OCI-M1 (cell line): ENCODE results near the gene DENND6B.

Source experiments
- DNase-seq: peaks from one replicate; lab custom pipeline; 2025; lab: John Stamatoyannopoulos, UW

DENND6B gene

GRCh38 chr22:50273352-50273751 lies 53.5 kb downstream of the DENND6B start:
- peak; percentile 39 for DNase-seq

GRCh38 chr22:50272044-50272802 lies 54.6 kb downstream of the DENND6B start:
- DNase-seq, result no peak

GRCh38 chr22:50271519-50271970 lies 55.3 kb downstream of the DENND6B start:
- peak; percentile 82 for DNase-seq

GRCh38 chr22:50270666-50271394 lies 56.0 kb downstream of the DENND6B start:
- peak; percentile 75 for DNase-seq

GRCh38 chr22:50269970-50270665 lies 56.7 kb downstream of the DENND6B start, which contains the start of gene MAPK11:
MAPK11 (minus strand) TSS chr22:50270380; CDS start chr22:50270292, 88 bp downstream.
- peak; percentile 37 for DNase-seq

- DNase-seq, result peak; percentile 54
Measured at GRCh38 chr22:50269573-50269969, 57.2 kb downstream of the DENND6B start.

- DNase-seq, result no peak
Measured at GRCh38 chr22:50268655-50269113, 58.1 kb downstream of the DENND6B start.

- DNase-seq, result no peak
Measured at GRCh38 chr22:50267591-50268390, 59.0 kb downstream of the DENND6B start.

- DNase-seq, result no peak
Measured at GRCh38 chr22:50266994-50267393, 59.8 kb downstream of the DENND6B start.

- no peak for DNase-seq
Measured at GRCh38 chr22:50264946-50265669, 61.7 kb downstream of the DENND6B start.

- no peak for DNase-seq
Measured at GRCh38 chr22:50264104-50264745, 62.6 kb downstream of the DENND6B start.

GRCh38 chr22:50262973-50263617 lies 63.7 kb downstream of the DENND6B start:
- no peak for DNase-seq

GRCh38 chr22:50262460-50262911 lies 64.3 kb downstream of the DENND6B start:
- DNase-seq, result no peak

- peak; percentile 49 for DNase-seq
Measured at GRCh38 chr22:50261615-50262459, 65.0 kb downstream of the DENND6B start, which contains the start of gene MAPK12. MAPK12 (minus strand) TSS chr22:50261683; CDS start chr22:50261509, 174 bp downstream.

- peak; percentile 58 for DNase-seq
Measured at GRCh38 chr22:50260801-50261614, 65.8 kb downstream of the DENND6B start.

GRCh38 chr22:50260434-50260800 lies 66.4 kb downstream of the DENND6B start:
- DNase-seq, result no peak

GRCh38 chr22:50259302-50259701 lies 67.5 kb downstream of the DENND6B start:
- no peak for DNase-seq
